Fibroblast of pulmonary artery (primary cell): ENCODE measurements around the gene BAZ1A.

ENCODE experiments used
- DNase-seq: peaks from one replicate; pipeline ENCODE4 v3.0.0-alpha.2; 2010; ENCODE audit warnings: low read depth
- H3K4me3 ChIP-seq: replicated peaks from 2 replicates; pipeline ENCODE4 v1.5.1; 2011; ENCODE audit warnings: low read depth, mild to moderate bottlenecking, control low read depth, low read length, moderate library complexity
- TF ChIP-seq, protein P1 (sequence below): IDR thresholded peaks from 2 replicates; pipeline ENCODE4 v1.5.1; 2011; ENCODE audit warnings: mild to moderate bottlenecking, control low read depth, low read length, inconsistent platforms; ENCODE audit errors: missing control alignments

BAZ1A gene

DNA sequence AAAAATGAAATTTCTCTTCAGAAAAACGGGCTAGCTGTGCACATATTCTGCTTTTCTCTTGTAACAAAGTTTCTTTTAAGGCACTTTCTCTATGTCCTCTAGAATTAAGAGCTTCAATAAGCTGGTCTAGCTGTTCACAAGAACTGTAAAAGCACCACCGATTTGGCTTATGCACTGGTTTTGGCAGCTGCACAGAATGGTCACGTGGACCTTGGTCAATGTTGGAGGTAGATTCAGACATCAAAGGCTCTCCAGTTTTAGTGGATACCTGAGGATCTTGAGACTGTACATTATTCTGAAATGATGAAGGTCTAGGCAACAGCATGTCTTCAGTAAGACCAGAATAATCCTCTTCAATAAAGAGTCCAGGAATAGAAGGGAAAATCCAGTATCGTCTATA lies 99.2 kb downstream of the BAZ1A start:
- DNase-seq = no peak
- TF ChIP-seq, protein P1, sequence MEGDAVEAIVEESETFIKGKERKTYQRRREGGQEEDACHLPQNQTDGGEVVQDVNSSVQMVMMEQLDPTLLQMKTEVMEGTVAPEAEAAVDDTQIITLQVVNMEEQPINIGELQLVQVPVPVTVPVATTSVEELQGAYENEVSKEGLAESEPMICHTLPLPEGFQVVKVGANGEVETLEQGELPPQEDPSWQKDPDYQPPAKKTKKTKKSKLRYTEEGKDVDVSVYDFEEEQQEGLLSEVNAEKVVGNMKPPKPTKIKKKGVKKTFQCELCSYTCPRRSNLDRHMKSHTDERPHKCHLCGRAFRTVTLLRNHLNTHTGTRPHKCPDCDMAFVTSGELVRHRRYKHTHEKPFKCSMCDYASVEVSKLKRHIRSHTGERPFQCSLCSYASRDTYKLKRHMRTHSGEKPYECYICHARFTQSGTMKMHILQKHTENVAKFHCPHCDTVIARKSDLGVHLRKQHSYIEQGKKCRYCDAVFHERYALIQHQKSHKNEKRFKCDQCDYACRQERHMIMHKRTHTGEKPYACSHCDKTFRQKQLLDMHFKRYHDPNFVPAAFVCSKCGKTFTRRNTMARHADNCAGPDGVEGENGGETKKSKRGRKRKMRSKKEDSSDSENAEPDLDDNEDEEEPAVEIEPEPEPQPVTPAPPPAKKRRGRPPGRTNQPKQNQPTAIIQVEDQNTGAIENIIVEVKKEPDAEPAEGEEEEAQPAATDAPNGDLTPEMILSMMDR = no peak
- no peak overlapping the region for H3K4me3 ChIP-seq

DNA sequence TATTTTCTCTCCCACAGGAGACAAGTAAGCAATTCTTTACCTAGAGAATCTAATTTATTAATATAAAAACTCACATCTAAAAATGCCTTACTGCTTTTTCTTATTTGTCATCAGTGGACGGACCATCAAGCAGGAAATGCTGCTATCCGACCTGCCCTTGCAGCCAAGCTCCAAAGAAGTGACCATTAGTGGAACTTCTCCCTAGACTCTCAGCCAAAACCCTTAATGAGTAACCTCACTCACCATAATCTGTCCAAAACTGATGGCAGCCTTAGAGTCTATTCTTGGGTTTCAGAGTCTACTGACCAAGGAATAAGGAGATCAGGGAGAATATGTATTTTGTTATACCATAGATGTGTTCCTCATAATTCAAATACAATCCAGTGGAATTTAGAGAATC lies 99.8 kb downstream of the BAZ1A start:
- no peak overlapping the region for H3K4me3 ChIP-seq
- DNase-seq = no peak
- TF ChIP-seq, protein P1 = no peak

DNA sequence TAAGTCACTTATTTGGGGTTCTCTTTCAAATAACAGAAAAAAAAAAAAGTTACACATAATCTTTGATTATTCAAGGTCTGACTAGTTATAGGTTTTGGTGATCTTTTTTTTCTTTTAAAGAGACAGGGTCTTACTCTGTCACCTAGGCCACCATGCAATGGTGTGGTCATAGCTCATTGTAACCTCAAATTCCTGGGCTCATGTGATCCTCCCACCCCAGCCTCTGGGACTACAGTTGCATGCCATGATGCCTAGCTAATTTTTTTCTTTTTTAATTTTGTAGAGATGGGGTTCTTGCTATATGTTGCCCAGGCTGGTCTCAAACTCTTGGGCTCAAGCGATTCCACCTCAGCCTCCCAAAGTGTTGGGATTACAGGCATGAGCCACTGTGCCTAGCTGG lies 104.3 kb downstream of the BAZ1A start:
- DNase-seq = no peak
- no peak overlapping the region for H3K4me3 ChIP-seq

DNA sequence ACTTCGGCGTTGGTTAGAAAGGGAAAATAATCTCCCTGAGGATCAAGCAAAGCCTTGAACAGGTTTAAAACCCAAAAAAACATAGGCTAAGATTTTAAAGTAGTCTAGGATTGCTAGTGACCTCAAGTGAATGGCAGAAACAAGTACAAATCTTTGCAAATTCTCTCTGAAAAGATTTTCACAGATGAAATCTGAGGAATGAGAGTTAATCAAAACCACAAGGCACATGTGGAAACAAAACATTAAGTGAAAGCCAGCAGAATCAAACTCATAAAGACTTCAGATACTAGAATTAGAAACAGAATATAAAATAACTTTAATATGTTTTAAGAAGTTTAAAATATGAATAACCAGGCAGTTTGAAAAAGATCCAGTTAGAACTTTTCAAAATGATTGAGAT lies 108.6 kb downstream of the BAZ1A start:
- DNase-seq = no peak
- TF ChIP-seq, protein P1 = no peak

More for the DNA sequence above, 104.3 kb downstream of the BAZ1A start:
- TF ChIP-seq, protein P1 = no peak

DNA sequence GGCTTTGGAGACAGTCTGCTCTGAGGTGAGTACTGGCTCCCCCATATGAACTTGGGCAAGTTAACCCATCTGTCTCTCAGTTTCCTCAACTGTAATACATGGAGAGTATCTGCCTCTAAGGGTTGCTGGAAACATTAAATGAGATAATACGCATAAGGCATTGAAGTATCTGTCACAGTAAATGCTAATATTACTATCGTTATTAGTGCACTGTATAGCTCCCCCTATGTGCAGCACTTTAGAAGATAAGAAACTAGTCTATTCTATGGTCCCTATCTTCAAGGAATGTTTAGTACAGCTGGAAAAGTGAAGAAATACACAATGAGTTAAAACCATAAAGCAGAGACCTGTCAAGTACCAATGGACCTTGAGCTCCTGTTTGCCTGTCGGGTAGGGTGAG lies 109.1 kb downstream of the BAZ1A start:
- no peak for DNase-seq
- TF ChIP-seq, protein P1 = peak; percentile 22

More for the DNA sequence above, 108.6 kb downstream of the BAZ1A start:
- H3K4me3 ChIP-seq = no peak overlapping the region

DNA sequence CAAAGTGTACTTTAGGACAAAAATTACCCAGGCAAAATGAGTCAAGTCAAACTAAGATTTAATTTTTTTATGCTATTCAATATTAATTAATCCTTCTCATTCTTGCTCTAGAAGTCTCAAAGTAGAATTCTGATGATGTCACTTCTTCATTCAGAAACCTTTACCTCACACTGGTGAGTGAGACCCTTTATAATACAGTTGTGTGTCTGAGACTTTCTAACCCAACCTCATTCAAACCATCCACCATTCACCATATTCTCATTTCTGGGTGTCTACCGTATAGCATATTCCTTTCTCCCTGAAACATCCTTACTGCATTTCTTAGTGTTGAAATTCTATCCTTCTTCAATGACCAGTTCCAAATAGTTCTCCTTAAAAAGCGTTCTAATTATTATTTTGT lies 119.9 kb downstream of the BAZ1A start:
- no peak for DNase-seq
- TF ChIP-seq, protein P1 = no peak
- no peak overlapping the region for H3K4me3 ChIP-seq

More for the DNA sequence above, 109.1 kb downstream of the BAZ1A start:
- no peak overlapping the region for H3K4me3 ChIP-seq

DNA sequence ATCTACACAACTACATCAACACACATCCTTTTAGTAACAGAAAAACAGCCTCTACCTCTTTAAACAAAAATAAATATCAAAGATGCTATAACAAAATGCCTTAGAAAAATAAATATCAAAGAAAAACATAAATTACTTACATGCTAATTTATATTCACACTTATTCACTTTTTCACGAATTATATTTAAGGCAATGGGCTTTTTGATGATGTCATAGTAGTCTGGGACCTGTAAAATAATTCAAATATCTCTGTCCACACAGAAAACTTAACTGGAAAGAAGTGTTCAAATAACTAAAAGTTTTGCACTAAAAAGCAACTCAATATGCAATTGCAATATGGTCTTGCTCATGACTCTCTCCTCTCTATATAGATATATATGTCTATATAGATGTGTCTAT lies 120.5 kb downstream of the BAZ1A start:
- no peak overlapping the region for H3K4me3 ChIP-seq
- no peak for DNase-seq
- TF ChIP-seq, protein P1 = no peak
